GM13976 (cell line): ENCODE data around the gene BACH2.

Experiments
- DNase-seq: peaks from one replicate; pipeline ENCODE4 v3.0.0; 2012; ENCODE audit warnings: low spot score
- in situ Hi-C: fragments of 300-500 bp; cut with MboI; formaldehyde crosslinking; loops from one replicate; pipeline ENCODE4 v1.12.0; 2022; ENCODE audit warnings: low sequenced_read_pairs, mixed read lengths, inconsistent platforms; ENCODE audit not compliant: unreplicated experiment
- TF ChIP-seq, protein P1 (sequence below): IDR thresholded peaks from 2 replicates; pipeline ENCODE4 v1.5.1; 2012; ENCODE audit warnings: borderline replicate concordance, mild to moderate bottlenecking; ENCODE audit not compliant: insufficient read depth; ENCODE audit errors: extremely low read depth, missing control alignments, control extremely low read depth

Gene BACH2

GRCh38 chr6:90319044-90319443, 22.4 kb upstream of the BACH2 start:
- no peak for DNase-seq
- TF ChIP-seq, protein P1, sequence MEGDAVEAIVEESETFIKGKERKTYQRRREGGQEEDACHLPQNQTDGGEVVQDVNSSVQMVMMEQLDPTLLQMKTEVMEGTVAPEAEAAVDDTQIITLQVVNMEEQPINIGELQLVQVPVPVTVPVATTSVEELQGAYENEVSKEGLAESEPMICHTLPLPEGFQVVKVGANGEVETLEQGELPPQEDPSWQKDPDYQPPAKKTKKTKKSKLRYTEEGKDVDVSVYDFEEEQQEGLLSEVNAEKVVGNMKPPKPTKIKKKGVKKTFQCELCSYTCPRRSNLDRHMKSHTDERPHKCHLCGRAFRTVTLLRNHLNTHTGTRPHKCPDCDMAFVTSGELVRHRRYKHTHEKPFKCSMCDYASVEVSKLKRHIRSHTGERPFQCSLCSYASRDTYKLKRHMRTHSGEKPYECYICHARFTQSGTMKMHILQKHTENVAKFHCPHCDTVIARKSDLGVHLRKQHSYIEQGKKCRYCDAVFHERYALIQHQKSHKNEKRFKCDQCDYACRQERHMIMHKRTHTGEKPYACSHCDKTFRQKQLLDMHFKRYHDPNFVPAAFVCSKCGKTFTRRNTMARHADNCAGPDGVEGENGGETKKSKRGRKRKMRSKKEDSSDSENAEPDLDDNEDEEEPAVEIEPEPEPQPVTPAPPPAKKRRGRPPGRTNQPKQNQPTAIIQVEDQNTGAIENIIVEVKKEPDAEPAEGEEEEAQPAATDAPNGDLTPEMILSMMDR, result no peak
- in situ Hi-C loops, result no loop called here

DNA sequence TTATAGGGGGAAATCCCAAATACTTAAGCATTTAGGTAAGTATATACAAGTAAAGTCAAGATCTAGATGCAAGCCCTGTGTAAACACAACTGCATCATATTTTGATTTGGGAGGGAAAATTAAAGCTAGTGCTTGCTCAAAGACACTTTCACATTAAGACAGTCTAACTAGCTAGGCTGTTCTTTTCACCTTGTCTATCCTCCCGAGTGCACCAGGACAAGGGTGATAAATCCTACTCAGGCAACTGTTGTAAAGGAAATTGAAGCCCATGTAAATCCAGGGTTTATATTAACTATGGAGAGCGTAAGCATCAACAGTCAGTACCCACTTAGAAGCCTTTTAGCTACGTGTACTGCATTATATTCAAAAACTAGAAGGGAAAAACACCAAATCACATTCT, 19.3 kb upstream of the BACH2 start:
- in situ Hi-C loops, result no loop called here
- TF ChIP-seq, protein P1, result no peak
- no peak for DNase-seq

- DNase-seq, result no peak
- TF ChIP-seq, protein P1, result no peak
- in situ Hi-C loops, result no loop called here
Measured at GRCh38 chr6:90315354-90315950, 18.8 kb upstream of the BACH2 start.

DNA sequence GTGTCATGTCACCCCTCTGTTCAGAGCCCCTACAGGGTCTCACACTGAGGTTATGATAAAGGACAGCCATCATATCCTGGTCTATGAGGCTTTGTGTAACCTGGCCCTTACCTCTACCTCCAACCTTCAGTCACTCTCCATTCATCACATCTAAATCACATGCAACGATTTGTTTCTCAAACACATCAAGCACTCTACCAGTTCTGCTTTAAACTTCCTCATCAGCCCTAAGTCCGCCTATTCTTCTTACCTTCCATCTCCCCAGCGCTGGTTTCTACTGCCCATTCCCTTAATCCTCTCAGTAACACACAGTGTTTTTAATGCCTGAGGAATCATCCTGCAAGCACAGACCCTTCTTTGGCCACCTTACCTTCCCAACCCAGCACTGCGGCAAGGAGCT, 17.9 kb upstream of the BACH2 start:
- no peak for DNase-seq
- in situ Hi-C loops, result no loop called here
- TF ChIP-seq, protein P1, result no peak

- DNase-seq, result no peak
- in situ Hi-C loops, result no loop called here
- TF ChIP-seq, protein P1, result no peak
Measured at GRCh38 chr6:90311569-90311968, 14.9 kb upstream of the BACH2 start.

GRCh38 chr6:90305800-90306448, 9.3 kb upstream of the BACH2 start:
- no peak for DNase-seq
- TF ChIP-seq, protein P1, result no peak
- in situ Hi-C loops, result no loop called here
